GM06990 (cell line): ENCODE data around the gene NPNT.

Experiments
- DNase-seq: peaks from one replicate; pipeline ENCODE4 v3.0.0-alpha.2; 2011; ENCODE audit not compliant: insufficient read length; ENCODE audit errors: extremely low read depth
- H3K27me3 ChIP-seq: replicated peaks from 2 replicates; pipeline ENCODE4 v1.6.0; 2011; ENCODE audit warnings: low read length; ENCODE audit not compliant: control insufficient read depth, insufficient read depth
- H3K36me3 ChIP-seq: 2 replicates; pipeline ENCODE4 v1.5.1; 2011; ENCODE audit warnings: low read length; ENCODE audit not compliant: control insufficient read depth, insufficient read depth
- H3K4me3 ChIP-seq: replicated peaks from 2 replicates; pipeline ENCODE4 v1.5.1; 2011; ENCODE audit warnings: low read depth, mild to moderate bottlenecking, control low read depth, low read length
- TF ChIP-seq, protein P1 (sequence below): IDR thresholded peaks from 2 replicates; pipeline ENCODE4 v1.5.1; 2011; ENCODE audit warnings: low read length, control low read depth, mild to moderate bottlenecking, inconsistent platforms; ENCODE audit not compliant: insufficient read depth, poor library complexity, severe bottlenecking

Gene NPNT

DNA sequence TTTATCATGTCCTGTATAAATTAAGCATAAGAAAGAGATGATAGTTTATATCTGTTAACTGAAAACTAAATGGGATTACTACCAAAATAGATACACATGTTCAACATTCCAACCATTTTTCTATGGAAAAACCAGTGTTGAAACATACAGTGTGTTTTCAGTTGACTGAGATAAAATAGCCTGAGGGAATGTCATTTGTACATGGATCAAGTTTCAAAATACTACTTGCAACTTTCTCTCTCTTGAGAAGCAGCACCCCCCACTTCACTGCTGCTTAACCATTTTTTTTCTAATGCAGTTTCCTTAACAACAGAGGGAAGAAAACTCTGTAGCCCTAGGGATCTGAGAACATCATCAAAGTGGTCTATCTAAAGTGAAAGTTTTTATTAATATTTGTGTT, 70.8 kb downstream of the NPNT start:
- no peaks in the 10 kb centered on the region; the same call in 1 of the 2 replicates for H3K36me3 ChIP-seq
- H3K4me3 ChIP-seq = no peak overlapping the region
- DNase-seq = no peak
- TF ChIP-seq, protein P1, sequence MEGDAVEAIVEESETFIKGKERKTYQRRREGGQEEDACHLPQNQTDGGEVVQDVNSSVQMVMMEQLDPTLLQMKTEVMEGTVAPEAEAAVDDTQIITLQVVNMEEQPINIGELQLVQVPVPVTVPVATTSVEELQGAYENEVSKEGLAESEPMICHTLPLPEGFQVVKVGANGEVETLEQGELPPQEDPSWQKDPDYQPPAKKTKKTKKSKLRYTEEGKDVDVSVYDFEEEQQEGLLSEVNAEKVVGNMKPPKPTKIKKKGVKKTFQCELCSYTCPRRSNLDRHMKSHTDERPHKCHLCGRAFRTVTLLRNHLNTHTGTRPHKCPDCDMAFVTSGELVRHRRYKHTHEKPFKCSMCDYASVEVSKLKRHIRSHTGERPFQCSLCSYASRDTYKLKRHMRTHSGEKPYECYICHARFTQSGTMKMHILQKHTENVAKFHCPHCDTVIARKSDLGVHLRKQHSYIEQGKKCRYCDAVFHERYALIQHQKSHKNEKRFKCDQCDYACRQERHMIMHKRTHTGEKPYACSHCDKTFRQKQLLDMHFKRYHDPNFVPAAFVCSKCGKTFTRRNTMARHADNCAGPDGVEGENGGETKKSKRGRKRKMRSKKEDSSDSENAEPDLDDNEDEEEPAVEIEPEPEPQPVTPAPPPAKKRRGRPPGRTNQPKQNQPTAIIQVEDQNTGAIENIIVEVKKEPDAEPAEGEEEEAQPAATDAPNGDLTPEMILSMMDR = no peak
- no peaks in the 10 kb centered on the region for H3K27me3 ChIP-seq

DNA sequence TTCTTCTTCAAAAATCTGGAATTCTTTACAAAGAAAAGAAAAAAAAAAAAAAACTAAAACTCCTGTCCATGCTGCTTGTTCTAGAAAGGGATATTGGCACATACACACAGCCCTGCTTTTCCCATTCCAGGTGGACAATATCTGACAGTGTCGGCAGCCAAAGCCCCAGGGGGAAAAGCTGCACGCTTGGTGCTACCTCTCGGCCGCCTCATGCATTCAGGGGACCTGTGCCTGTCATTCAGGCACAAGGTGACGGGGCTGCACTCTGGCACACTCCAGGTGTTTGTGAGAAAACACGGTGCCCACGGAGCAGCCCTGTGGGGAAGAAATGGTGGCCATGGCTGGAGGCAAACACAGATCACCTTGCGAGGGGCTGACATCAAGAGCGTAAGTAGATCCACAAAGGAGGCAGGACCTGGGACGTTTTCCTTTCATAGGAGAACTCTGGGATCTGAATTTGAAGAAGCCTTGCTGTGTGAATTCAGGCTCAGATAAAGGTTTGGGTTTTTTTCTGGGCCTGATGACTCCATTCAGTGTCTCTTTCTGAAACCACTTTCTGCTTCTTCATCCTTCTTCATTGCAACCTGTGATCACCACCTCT, 71.9 kb downstream of the NPNT start:
- no peak overlapping the region for H3K4me3 ChIP-seq
- no peak for DNase-seq
- no peaks in the 10 kb centered on the region for H3K27me3 ChIP-seq
- TF ChIP-seq, protein P1 = no peak
- no peaks in the 10 kb centered on the region; the same call in 1 of the 2 replicates for H3K36me3 ChIP-seq

DNA sequence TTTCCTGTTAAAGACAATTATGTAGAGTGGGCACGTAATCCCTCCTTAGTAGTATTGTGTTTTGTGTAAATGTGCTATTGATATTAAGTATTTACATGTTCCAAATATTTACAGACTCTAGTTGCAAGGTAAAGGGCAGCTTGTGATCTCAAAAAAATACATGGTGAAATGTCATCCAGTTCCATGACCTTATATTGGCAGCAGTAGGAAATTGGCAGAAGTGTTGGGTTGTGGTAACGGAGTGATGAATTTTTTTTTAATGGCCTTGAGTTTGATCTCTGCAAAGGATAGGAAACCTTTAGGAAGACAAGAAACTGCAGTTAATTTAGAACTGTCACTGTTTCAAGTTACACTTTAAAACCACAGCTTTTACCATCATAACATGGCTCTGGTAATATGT, 74.3 kb downstream of the NPNT start:
- DNase-seq = no peak
- no peaks in the 10 kb centered on the region for H3K36me3 ChIP-seq
- TF ChIP-seq, protein P1 = no peak
- H3K27me3 ChIP-seq = no peaks in the 10 kb centered on the region
- no peak overlapping the region for H3K4me3 ChIP-seq

DNA sequence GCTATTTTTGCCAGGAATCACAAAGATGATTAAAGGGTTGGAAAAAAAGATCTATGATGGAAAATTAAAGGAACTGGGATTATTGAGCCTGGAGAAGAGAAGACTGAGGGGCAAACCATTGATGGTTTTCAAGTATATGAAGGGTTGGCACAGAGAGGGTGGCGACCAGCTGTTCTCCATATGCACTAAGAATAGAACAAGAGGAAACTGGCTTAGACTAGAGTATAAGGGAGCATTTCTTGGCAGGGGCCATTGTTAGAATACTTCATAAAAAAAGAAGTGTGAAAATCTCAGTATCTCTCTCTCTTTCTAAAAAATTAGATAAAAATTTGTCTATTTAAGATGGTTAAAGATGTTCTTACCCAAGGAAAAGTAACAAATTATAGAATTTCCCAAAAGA, 75.1 kb downstream of the NPNT start:
- DNase-seq = no peak
- Histone ChIP-seq H3K27me3 (no peaks in the 10 kb centered on the region), H3K36me3 (no peaks in the 10 kb centered on the region), H3K4me3 (no peak overlapping the region)
- TF ChIP-seq, protein P1 = no peak

DNA sequence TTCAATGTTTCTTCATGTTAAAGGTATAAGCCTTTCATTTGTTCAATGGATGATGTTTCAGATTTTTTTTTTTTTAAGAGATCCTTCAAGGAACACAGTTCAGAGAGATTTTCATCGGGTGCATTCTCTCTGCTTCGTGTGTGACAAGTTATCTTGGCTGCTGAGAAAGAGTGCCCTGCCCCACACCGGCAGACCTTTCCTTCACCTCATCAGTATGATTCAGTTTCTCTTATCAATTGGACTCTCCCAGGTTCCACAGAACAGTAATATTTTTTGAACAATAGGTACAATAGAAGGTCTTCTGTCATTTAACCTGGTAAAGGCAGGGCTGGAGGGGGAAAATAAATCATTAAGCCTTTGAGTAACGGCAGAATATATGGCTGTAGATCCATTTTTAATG, 75.8 kb downstream of the NPNT start:
- TF ChIP-seq, protein P1 = no peak
- H3K27me3 ChIP-seq = no peaks in the 10 kb centered on the region
- no peak overlapping the region for H3K4me3 ChIP-seq
- DNase-seq = no peak
- no peaks in the 10 kb centered on the region for H3K36me3 ChIP-seq
